Activated CD8-positive, alpha-beta memory T cell treated with anti-CD3 and anti-CD28 coated beads, Interleukin-2, amount 50 U/mL, for 24 hours (primary cell): Measurements from ENCODE around the gene TRPV6.

Experiments used
- DNase-seq: peaks from one replicate; pipeline ENCODE4 v3.0.0-alpha.2; 2020; ENCODE audit errors: extremely low read depth

Gene TRPV6

GRCh38 chr7:142908290-142908689 lies 22.7 kb upstream of the TRPV6 start:
- no peak for DNase-seq

- DNase-seq: no peak
These were observed 21.1 kb upstream of the TRPV6 start for GRCh38 chr7:142906643-142907042.

- no peak for DNase-seq
These were observed 20.2 kb upstream of the TRPV6 start for GRCh38 chr7:142905759-142906158.

- no peak for DNase-seq
These were observed 18.6 kb upstream of the TRPV6 start for GRCh38 chr7:142904128-142904527.

- no peak for DNase-seq
These were observed 16.1 kb upstream of the TRPV6 start for GRCh38 chr7:142901426-142902259.

GRCh38 chr7:142899661-142900060 lies 14.1 kb upstream of the TRPV6 start:
- no peak for DNase-seq

- no peak for DNase-seq
These were observed 13.0 kb upstream of the TRPV6 start for GRCh38 chr7:142898377-142899170.

GRCh38 chr7:142897691-142898090 lies 12.1 kb upstream of the TRPV6 start:
- DNase-seq: no peak

GRCh38 chr7:142896741-142897379 lies 11.3 kb upstream of the TRPV6 start:
- DNase-seq: no peak

- no peak for DNase-seq
These were observed 10.6 kb upstream of the TRPV6 start for GRCh38 chr7:142896151-142896550.

GRCh38 chr7:142894985-142895593 lies 9.5 kb upstream of the TRPV6 start:
- DNase-seq: no peak

- no peak for DNase-seq
These were observed 8.8 kb upstream of the TRPV6 start for GRCh38 chr7:142894112-142894984.

GRCh38 chr7:142892951-142893350 lies 7.4 kb upstream of the TRPV6 start:
- no peak for DNase-seq

- DNase-seq: no peak
These were observed 6.0 kb upstream of the TRPV6 start for GRCh38 chr7:142891490-142892082.

- no peak for DNase-seq
These were observed 5.4 kb upstream of the TRPV6 start for GRCh38 chr7:142890874-142891485.

- no peak for DNase-seq
These were observed 4.3 kb upstream of the TRPV6 start for GRCh38 chr7:142889816-142890215.

GRCh38 chr7:142887282-142888015 lies 1.9 kb upstream of the TRPV6 start:
- DNase-seq: no peak

GRCh38 chr7:142886866-142887265 lies 1.3 kb upstream of the TRPV6 start:
- DNase-seq: no peak

- no peak for DNase-seq
These were observed 1.3 kb downstream of the TRPV6 start for GRCh38 chr7:142884286-142884640.
